NCI-H2107 treated with DMSO at 0.1 percent for 48 hours (cell line): ENCODE results near the gene NBAS.

ENCODE experiments used
- DNase-seq: peaks from one replicate; lab custom pipeline; 2025; ENCODE audit not compliant: unreplicated experiment; lab: John Stamatoyannopoulos, UW

The NBAS gene

GRCh38 chr2:15591692-15592463, 30.7 kb upstream of the NBAS start, which contains the start of gene DDX1:
Gene DDX1 (plus strand): TSS chr2:15591868. CDS start chr2:15591934, 66 bp downstream.
- peak; percentile 50 for DNase-seq

- DNase-seq: no peak
Measured at GRCh38 chr2:15591373-15591691, 30.2 kb upstream of the NBAS start.

- peak; percentile 80 for DNase-seq
Measured at GRCh38 chr2:15588329-15588919, 27.3 kb upstream of the NBAS start.

- no peak for DNase-seq
Measured at GRCh38 chr2:15584767-15585469, 23.8 kb upstream of the NBAS start.

- no peak for DNase-seq
Measured at GRCh38 chr2:15584316-15584715, 23.2 kb upstream of the NBAS start.

GRCh38 chr2:15583826-15584225, 22.7 kb upstream of the NBAS start:
- DNase-seq: no peak

GRCh38 chr2:15582710-15583357, 21.7 kb upstream of the NBAS start:
- DNase-seq: no peak

GRCh38 chr2:15580451-15580850, 19.3 kb upstream of the NBAS start:
- DNase-seq: no peak

- DNase-seq: no peak
Measured at GRCh38 chr2:15579641-15580040, 18.5 kb upstream of the NBAS start.

- DNase-seq: peak; percentile 86
Measured at GRCh38 chr2:15577071-15577735, 16.1 kb upstream of the NBAS start.

- DNase-seq: no peak
Measured at GRCh38 chr2:15571729-15572128, 10.6 kb upstream of the NBAS start.

- no peak for DNase-seq
Measured at GRCh38 chr2:15570104-15570503, 9.0 kb upstream of the NBAS start.

- no peak for DNase-seq
Measured at GRCh38 chr2:15568874-15569273, 7.7 kb upstream of the NBAS start.

- no peak for DNase-seq
Measured at GRCh38 chr2:15566912-15567311, 5.8 kb upstream of the NBAS start.

GRCh38 chr2:15565994-15566671, 5.0 kb upstream of the NBAS start:
- no peak for DNase-seq

- no peak for DNase-seq
Measured at GRCh38 chr2:15565392-15565791, 4.3 kb upstream of the NBAS start.

GRCh38 chr2:15563227-15564100, 2.3 kb upstream of the NBAS start:
- DNase-seq: no peak

- no peak for DNase-seq
Measured at GRCh38 chr2:15562354-15563031, 1.4 kb upstream of the NBAS start.
